ENCODE data around the gene UNC79. TPM values are rescaled to one million over a fixed set of nuclear protein-coding genes. Genes with fewer than 3 reads are reported as not detected.

Gene UNC79
- total RNA-seq, 1 donor from 2014 or later: 2.2 TPM

- Histone ChIP-seq H4K20me1 (ENCODE audit: low read depth) (no peaks in the 10 kb centered on the region), H3K4me3 (no peak overlapping the region), H3K4me1 (no peaks in the 10 kb centered on the region), H3K9ac (no peak overlapping the region), H3K27ac (no peak overlapping the region), H3K27me3 (no peaks in the 10 kb centered on the region), H3K79me2 (ENCODE audit: low read depth) (no peaks in the 10 kb centered on the region), H3K36me3 (no peaks in the 10 kb centered on the region), H2AFZ (replicated peaks) (no peak overlapping the region), H3F3A (ENCODE audit: low read depth) (no peaks in the 10 kb centered on the region), H3K4me2 (no peak overlapping the region), H3K9me3 (ENCODE audit: low read depth) (no peaks in the 10 kb centered on the region)
- Mint-ChIP-seq H3K9me3 (no peaks in the 10 kb centered on the region), H3K4me1 (no peaks in the 10 kb centered on the region), H3K27me3 (ENCODE audit: insufficient read depth, low read depth) (no peaks in the 10 kb centered on the region), H3K4me3 (no peak overlapping the region), H3K36me3 (no peaks in the 10 kb centered on the region), H3K27ac (no peak overlapping the region)
- DNase-seq (ENCODE audit: low spot score): no peak
- TF ChIP-seq EZH2 (IDR thresholded peaks at IDR 0.05) (no peak), CTCF (IDR thresholded peaks at IDR 0.05) (no peak), EZH2phosphoT487 (IDR thresholded peaks at IDR 0.05) (no peak)
Observed at GRCh38 chr14:93566065-93566693, 135.4 kb downstream of the UNC79 start.

- H3K4me3 Mint-ChIP-seq: no peak overlapping the region
- Histone ChIP-seq H3K9ac (no peak overlapping the region), H3K4me1 (no peaks in the 10 kb centered on the region), H3K9me3 (ENCODE audit: low read depth) (no peaks in the 10 kb centered on the region), H3K4me2 (no peak overlapping the region), H3K27me3 (no peaks in the 10 kb centered on the region), H3K27ac (no peak overlapping the region), H2AFZ (replicated peaks) (no peak overlapping the region), H3K4me3 (no peak overlapping the region), H4K20me1 (ENCODE audit: low read depth) (no peaks in the 10 kb centered on the region), H3F3A (ENCODE audit: low read depth) (no peaks in the 10 kb centered on the region), H3K79me2 (ENCODE audit: low read depth) (no peaks in the 10 kb centered on the region), H3K36me3 (no peaks in the 10 kb centered on the region)
- no peaks in the 10 kb centered on the region for H3K36me3 Mint-ChIP-seq
- no peaks in the 10 kb centered on the region for H3K9me3 Mint-ChIP-seq
- H3K27me3 Mint-ChIP-seq (ENCODE audit: insufficient read depth, low read depth): no peaks in the 10 kb centered on the region
- H3K4me1 Mint-ChIP-seq: no peaks in the 10 kb centered on the region
- no peak for TF ChIP-seq EZH2phosphoT487 (IDR thresholded peaks at IDR 0.05)
- TF ChIP-seq EZH2 (IDR thresholded peaks at IDR 0.05): no peak
- TF ChIP-seq CTCF (IDR thresholded peaks at IDR 0.05): no peak
- DNase-seq (ENCODE audit: low spot score): no peak
- no peak overlapping the region for H3K27ac Mint-ChIP-seq
Observed at GRCh38 chr14:93571275-93571674, 140.5 kb downstream of the UNC79 start.

GRCh38 chr14:93579178-93579577 is 148.4 kb downstream of the UNC79 start:
- Histone ChIP-seq H4K20me1 (ENCODE audit: low read depth) (no peaks in the 10 kb centered on the region), H3F3A (ENCODE audit: low read depth) (peaks cover 1% of the 10 kb centered on the region), H3K4me2 (no peak overlapping the region), H2AFZ (replicated peaks) (no peak overlapping the region), H3K4me3 (no peak overlapping the region), H3K27ac (no peak overlapping the region), H3K9me3 (ENCODE audit: low read depth) (no peaks in the 10 kb centered on the region), H3K79me2 (ENCODE audit: low read depth) (no peaks in the 10 kb centered on the region), H3K9ac (no peak overlapping the region), H3K36me3 (no peaks in the 10 kb centered on the region), H3K4me1 (no peaks in the 10 kb centered on the region), H3K27me3 (no peaks in the 10 kb centered on the region)
- Mint-ChIP-seq H3K9me3 (no peaks in the 10 kb centered on the region), H3K4me3 (no peak overlapping the region), H3K4me1 (no peaks in the 10 kb centered on the region), H3K27me3 (ENCODE audit: insufficient read depth, low read depth) (no peaks in the 10 kb centered on the region), H3K36me3 (no peaks in the 10 kb centered on the region), H3K27ac (no peak overlapping the region)
- no peak for DNase-seq (ENCODE audit: low spot score)
- TF ChIP-seq CTCF (IDR thresholded peaks at IDR 0.05) (no peak), EZH2 (IDR thresholded peaks at IDR 0.05) (no peak), EZH2phosphoT487 (IDR thresholded peaks at IDR 0.05) (no peak)
